GM18526 (cell line): Measurements from ENCODE around the gene PPM1H.
A peak's percentile ranks its signal among the peaks of the same experiment; 100 is the strongest.

Experiments
- POLR2A ChIP-seq: IDR thresholded peaks from 3 replicates; pipeline ENCODE4 v1.6.1; 2011; ENCODE audit not compliant: insufficient read length; ENCODE audit errors: extremely low read depth

Gene PPM1H

DNA sequence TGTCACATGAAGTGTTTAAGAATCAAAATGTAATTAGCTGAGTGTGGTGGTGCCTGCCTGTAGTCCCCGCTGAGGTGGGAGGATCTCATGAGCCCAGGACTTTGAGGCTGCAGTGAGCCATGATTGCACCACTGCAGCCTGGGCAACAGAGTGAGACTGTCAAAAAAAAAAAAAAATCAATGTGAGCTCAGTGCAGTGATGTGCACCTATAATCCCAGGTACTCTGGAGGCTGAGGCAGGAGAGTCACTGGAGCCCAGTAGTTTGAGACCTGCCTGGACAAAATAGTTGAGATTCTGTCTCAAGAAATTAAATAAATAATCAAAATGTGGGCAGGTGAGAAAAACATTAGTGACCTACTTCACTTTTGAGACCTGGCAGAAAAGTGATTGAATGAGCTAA is 328.3 kb downstream of the PPM1H start:
- TF ChIP-seq POLR2A = no peak

DNA sequence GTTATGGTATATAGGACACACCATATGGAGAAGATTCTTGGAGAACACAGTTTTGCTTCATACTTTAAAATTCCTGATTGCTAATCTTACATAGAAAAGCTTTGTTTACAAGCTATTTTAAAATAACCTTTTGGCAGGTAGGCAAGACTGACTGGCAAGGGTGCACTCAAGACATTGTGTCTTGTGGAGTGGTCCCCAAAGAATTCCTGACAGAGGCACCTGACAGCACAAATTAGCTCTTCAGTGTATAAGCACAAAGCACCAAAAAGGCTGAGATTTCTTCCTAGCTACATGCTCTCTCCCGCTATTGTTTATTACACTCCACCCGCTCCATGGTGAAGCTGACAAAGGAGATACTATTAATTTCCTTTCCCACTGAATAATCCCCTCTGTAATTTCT is 329.0 kb downstream of the PPM1H start:
- no peak for TF ChIP-seq POLR2A

DNA sequence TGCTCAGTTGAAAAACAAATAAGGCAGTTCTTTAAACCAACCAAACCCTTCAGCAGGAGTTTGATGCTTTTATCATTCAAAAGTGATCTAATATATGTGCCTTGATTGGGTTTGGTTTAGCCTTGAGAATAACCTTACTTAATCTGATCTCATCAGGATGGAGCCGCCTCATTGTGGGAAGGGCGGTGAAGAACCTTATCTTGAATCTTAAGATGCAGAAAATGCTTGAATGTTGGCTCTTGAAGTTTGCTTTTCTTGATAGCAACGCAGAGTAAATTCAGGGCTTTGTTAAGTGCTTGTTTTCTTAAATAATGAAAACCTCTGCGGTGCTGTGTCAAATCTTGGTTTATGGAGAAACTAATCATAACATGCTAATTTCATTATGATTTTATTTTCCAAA is 330.1 kb downstream of the PPM1H start:
- TF ChIP-seq POLR2A = no peak

DNA sequence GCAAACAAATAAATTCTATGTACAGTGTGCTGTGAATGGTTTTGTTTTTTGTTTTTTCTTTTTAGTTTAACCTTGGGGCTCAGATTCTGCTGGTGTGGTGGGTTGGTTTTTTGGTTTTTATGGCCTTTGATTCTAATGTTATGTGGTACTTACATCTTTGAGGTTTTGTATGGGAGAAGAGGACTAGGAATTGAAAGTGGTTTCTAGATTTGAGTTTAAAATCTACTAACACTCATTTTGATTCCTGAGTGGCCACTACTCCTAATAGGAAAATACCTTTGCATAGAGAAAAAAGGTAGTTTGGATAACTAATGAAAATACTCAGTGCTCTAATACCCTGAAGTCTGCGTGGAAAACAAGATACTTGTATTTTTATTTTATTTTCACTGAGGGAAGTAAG is 330.6 kb downstream of the PPM1H start:
- TF ChIP-seq POLR2A = no peak

GRCh38 chr12:62603811-62604098 is 331.2 kb downstream of the PPM1H start:
- no peak for TF ChIP-seq POLR2A

- TF ChIP-seq POLR2A = peak; percentile 59
These were observed 331.7 kb downstream of the PPM1H start for GRCh38 chr12:62603061-62603810.

DNA sequence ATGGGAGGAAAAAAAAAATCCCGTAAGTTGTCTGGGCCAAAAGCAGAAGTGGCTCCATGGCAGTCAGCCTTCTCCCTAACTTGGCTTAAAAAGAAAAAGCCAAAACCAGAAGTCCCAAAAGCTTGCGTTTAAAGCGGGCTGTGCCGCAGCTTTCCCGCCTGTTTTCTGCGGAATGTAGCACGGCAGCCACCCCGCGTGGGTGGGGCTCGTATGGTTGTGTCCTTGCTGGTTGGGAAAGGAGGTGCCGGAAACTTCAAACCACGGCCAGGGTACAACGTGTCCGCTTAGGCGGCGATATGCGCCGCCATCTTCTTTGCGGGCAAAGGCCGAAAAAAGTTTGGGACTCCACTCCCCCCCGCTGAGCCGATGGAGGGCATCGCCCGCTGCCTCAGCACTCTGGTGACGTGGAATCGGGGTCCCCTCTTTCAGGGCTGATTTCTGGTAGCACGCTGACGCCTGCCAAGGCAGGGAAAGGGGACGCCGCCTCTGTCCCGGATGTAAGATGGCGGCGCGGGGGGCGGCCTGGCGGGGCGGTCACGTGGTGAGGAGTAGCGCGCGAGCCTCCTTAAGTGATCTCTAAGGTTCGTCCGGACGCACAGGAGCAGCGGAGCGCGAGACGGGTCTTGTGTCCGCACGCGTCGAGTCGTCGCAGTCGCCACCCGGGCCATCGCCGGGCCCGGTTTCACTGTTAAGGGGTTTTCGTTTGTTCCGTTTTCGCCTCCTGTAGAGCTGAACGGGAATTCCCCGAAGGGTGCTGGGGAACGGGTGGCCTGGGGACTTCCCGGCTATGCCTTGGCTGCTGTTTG is 332.5 kb downstream of the PPM1H start:
- TF ChIP-seq POLR2A = peak; percentile 83

- TF ChIP-seq POLR2A = no peak
These were observed 333.2 kb downstream of the PPM1H start for GRCh38 chr12:62601765-62602164.

GRCh38 chr12:62599854-62600437 is 335.0 kb downstream of the PPM1H start:
- no peak for TF ChIP-seq POLR2A

GRCh38 chr12:62598846-62599245 is 336.1 kb downstream of the PPM1H start:
- TF ChIP-seq POLR2A = no peak

DNA sequence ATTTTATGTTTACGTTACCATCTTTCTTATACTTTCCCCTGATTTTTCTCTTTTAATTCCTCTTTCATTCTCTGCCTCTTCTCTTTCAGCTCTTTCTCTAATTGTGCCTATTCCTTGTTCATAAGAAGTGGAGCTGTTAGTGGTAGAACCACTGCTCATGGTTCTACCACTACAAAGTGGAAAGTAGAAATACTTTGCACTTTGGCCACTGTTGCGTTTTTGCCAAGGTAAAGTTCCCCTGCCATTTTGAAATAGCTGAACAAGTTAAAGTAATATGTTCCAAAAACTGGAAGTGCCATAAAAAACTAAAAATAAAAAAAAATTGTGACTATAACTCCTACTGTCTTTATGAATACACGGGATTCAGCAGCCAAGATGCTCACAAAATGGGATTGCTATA is 337.7 kb downstream of the PPM1H start:
- no peak for TF ChIP-seq POLR2A
